ENCODE data around the gene TMEM181. TPM values are rescaled to one million over a fixed set of nuclear protein-coding genes. Genes with fewer than 3 reads are reported as not detected.

TMEM181 gene
- total and polyA plus RNA-seq, 2 of the 13 experiments (the other 11 are each of a cell fraction or from before 2014, with no cell fraction given) = 59.1 to 108 TPM

GRCh38 chr6:158545043-158545966, 14.6 kb upstream of the TMEM181 start (continued):
- TF ChIP-seq GABPA (IDR thresholded peaks at IDR 0.05; ENCODE audit: low read depth, low read length) (no peak), GABPA (CRISPR knock-in tag; IDR thresholded peaks at IDR 0.05; ENCODE audit: low read depth) (no peak), SPEN (CRISPR knock-in tag; IDR thresholded peaks at IDR 0.05; ENCODE audit: low read depth) (peak; percentile 27; the same call in 1 of the 2 replicates), RCOR2 (CRISPR knock-in tag; IDR thresholded peaks at IDR 0.05) (peak; percentile 55; the same call in 1 of the 2 replicates), ZNF264 (CRISPR knock-in tag; IDR thresholded peaks at IDR 0.05) (no peak), ZNF17 (CRISPR knock-in tag; IDR thresholded peaks at IDR 0.05) (no peak), WIZ (CRISPR knock-in tag; IDR thresholded peaks at IDR 0.05) (no peak), SP1 (IDR thresholded peaks at IDR 0.05) (no peak), SP1 (CRISPR knock-in tag; IDR thresholded peaks at IDR 0.05) (no peak), ZNF746 (CRISPR knock-in tag; IDR thresholded peaks at IDR 0.05) (no peak), NFATC3 (CRISPR knock-in tag; IDR thresholded peaks at IDR 0.05) (no peak), MATR3 (CRISPR knock-in tag; IDR thresholded peaks at IDR 0.05) (no peak), ZNF660 (CRISPR knock-in tag; IDR thresholded peaks at IDR 0.05; ENCODE audit: borderline replicate concordance, low read depth) (no peak), PRDM4 (CRISPR knock-in tag; IDR thresholded peaks at IDR 0.05; ENCODE audit: borderline replicate concordance) (no peak), ZNF879 (CRISPR knock-in tag; IDR thresholded peaks at IDR 0.05) (no peak), RORA (CRISPR knock-in tag; IDR thresholded peaks at IDR 0.05) (no peak), RAD51 (IDR thresholded peaks at IDR 0.05; ENCODE audit: borderline replicate concordance) (0 out of 2 replicates have a peak, but pooled peaks have one; percentile 3), BCLAF1 (IDR thresholded peaks at IDR 0.05) (no peak), ZNF20 (CRISPR knock-in tag; IDR thresholded peaks at IDR 0.05) (no peak), ZNF776 (CRISPR knock-in tag; IDR thresholded peaks at IDR 0.05) (peak; percentile 8; the same call in 1 of the 2 replicates)
- TF ChIP-seq, protein P1, sequence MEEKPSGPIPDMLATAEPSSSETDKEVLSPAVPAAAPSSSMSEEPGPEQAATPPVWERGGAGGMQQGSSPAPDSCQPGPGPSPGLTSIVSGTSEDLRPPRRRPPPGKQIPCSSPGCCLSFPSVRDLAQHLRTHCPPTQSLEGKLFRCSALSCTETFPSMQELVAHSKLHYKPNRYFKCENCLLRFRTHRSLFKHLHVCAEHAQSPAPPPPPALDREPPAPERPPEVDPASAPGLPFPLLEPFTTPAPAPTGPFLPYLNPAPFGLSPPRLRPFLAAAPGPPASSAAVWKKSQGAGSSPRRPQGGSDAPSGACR (CRISPR knock-in tag; IDR thresholded peaks at IDR 0.05) = no peak

Data from HepG2 (cell line).